Gastrocnemius medialis (tissue), 4 donors: Measurements from ENCODE around the gene PRKCQ. TPM values are rescaled to one million over a fixed set of nuclear protein-coding genes. Genes with fewer than 3 reads are reported as not detected.
A peak's percentile ranks its signal among the peaks of the same experiment; 100 is the strongest.

ENCODE experiments used
- ATAC-seq, 2 donors: fragments of 150-250 bp; one replicate each; pipeline ENCODE4 v1.9.1; 2016
- DNase-seq, 2 donors: peaks; one replicate each; pipeline ENCODE4 v3.0.0-alpha.2; 2019
- H3K27ac ChIP-seq, 4 donors: fragments of 200-600 bp; sonication (generic); 1 replicate in 1 of 4; 2 replicates in 3 of 4; pipeline ENCODE4 v1.5.1; 2016 to 2018; ENCODE audit warnings: mild to moderate bottlenecking in 2 of 4, moderate library complexity in 1 of 4
- H3K27me3 ChIP-seq, 3 donors: fragments of 200-600 bp; sonication (generic) in 2 of 3; 1 replicate in 1 of 3; 2 replicates in 2 of 3; pipeline versions ENCODE4 v1.5.1 to v1.6.0; 2016 to 2019; ENCODE audit warnings: mild to moderate bottlenecking in 1 of 3, moderate library complexity in 1 of 3
- H3K36me3 ChIP-seq, 2 donors: fragments of 200-600 bp; sonication (generic) in 1 of 2; one replicate each; pipeline ENCODE4 v1.5.1; 2017 to 2018
- H3K4me1 ChIP-seq, 2 donors: fragments of 200-600 bp; sonication (generic) in 1 of 2; one replicate each; pipeline ENCODE4 v1.5.1; 2016 to 2017; ENCODE audit warnings: mild to moderate bottlenecking in 2 of 2
- H3K4me3 ChIP-seq, 4 donors: fragments of 200-600 bp; sonication (generic) in 3 of 4; 1 replicate in 1 of 4; 2 replicates in 3 of 4; pipeline ENCODE4 v1.5.1; 2016 to 2019; ENCODE audit warnings: mild to moderate bottlenecking in 2 of 4
- H3K9me3 ChIP-seq, 3 donors: fragments of 200-600 bp; sonication (generic) in 2 of 3; 1 replicate in 1 of 3; 2 replicates in 2 of 3; pipeline ENCODE4 v1.5.1; 2016 to 2019
- POLR2A ChIP-seq, 2 donors: fragments of 450-650 bp; IDR thresholded peaks; one replicate each; pipeline ENCODE4 v1.6.1; 2017; ENCODE audit warnings: antibody characterized with exemption in 2 of 2, mild to moderate bottlenecking in 2 of 2, moderate library complexity in 2 of 2
- in situ Hi-C, 4 donors: fragments of 200-750 bp; cut with MboI; loops; one replicate each; pipeline versions ENCODE4 v1.15.0 to v1.8.0; 2017; ENCODE audit warnings: low sequenced_read_pairs in 4 of 4
- intact Hi-C: fragments of 100-400 bp; cut with DNase I; formaldehyde crosslinking; loops from one replicate; pipeline ENCODE4 v1.15.1; 2023; ENCODE audit warnings: low total_unique reads
- total RNA-seq, 4 donors: library from RNA; depleted of rRNA; stranded (reverse); fragments of >200 nt; gene quantifications; one replicate each; pipeline versions ENCODE4 v1.1.0 to v1.2.3, GENCODE V29; 2016
- TF ChIP-seq, protein P1 (sequence below), 5 experiments: fragments of 450-650 bp in 3 of 5; fragments of 200-600 bp in 2 of 5; sonication (generic) in 2 of 5; IDR thresholded peaks in 4 of 5; conservative IDR thresholded peaks in 1 of 5; 1 replicate in 4 of 5; 2 replicates in 1 of 5; pipeline ENCODE4 v1.5.1; 2016 to 2019; ENCODE audit warnings: antibody characterized with exemption in 5 of 5, mild to moderate bottlenecking in 3 of 5, moderate library complexity in 3 of 5

PRKCQ gene
- total RNA-seq, 4 donors from 2014 or later, result 25.8 to 70.7 (median 38.8) TPM

DNA sequence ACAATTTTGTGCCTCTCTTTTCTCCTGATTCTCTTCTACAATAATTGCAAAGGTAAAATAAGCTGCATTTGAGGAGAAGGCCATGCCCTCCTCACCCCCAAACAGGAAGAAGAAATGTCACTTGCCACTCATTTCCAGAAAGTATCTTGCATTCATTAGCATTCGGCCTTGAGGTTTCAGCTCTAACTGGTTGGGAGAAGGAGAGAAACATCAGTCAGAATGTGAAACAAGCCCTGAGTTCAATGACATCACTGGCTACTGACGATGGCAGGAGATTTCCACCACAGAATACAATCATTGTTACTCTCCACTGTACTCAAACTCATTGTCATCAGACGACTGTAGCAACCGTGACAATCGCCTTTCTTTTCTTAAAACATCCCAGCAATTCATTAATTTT is 72.8 kb downstream of the PRKCQ start:
- intact Hi-C loops, result no loop called here
- no peaks in the 10 kb centered on the region for H3K27me3 ChIP-seq
- DNase-seq (no peak), ATAC-seq (no peak)
- H3K9me3 ChIP-seq, result no peaks in the 10 kb centered on the region
- TF ChIP-seq POLR2A (IDR thresholded peaks at IDR 0.05), result no peak
- TF ChIP-seq, protein P1, sequence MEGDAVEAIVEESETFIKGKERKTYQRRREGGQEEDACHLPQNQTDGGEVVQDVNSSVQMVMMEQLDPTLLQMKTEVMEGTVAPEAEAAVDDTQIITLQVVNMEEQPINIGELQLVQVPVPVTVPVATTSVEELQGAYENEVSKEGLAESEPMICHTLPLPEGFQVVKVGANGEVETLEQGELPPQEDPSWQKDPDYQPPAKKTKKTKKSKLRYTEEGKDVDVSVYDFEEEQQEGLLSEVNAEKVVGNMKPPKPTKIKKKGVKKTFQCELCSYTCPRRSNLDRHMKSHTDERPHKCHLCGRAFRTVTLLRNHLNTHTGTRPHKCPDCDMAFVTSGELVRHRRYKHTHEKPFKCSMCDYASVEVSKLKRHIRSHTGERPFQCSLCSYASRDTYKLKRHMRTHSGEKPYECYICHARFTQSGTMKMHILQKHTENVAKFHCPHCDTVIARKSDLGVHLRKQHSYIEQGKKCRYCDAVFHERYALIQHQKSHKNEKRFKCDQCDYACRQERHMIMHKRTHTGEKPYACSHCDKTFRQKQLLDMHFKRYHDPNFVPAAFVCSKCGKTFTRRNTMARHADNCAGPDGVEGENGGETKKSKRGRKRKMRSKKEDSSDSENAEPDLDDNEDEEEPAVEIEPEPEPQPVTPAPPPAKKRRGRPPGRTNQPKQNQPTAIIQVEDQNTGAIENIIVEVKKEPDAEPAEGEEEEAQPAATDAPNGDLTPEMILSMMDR (IDR thresholded peaks at IDR 0.05 in 4 of 5, conservative IDR thresholded peaks at IDR 0.05 in 1 of 5), result no peak
- peak overlapping the region; percentile 21 to 92 (median 57) for H3K27ac ChIP-seq
- H3K4me1 ChIP-seq, result peaks cover 13 to 17% of the 10 kb centered on the region in 2 donors
- peaks cover 0 to 18% of the 10 kb centered on the region in 2 donors for H3K36me3 ChIP-seq
- no peak overlapping the region for H3K4me3 ChIP-seq
- in situ Hi-C loops, result no loop called here

DNA sequence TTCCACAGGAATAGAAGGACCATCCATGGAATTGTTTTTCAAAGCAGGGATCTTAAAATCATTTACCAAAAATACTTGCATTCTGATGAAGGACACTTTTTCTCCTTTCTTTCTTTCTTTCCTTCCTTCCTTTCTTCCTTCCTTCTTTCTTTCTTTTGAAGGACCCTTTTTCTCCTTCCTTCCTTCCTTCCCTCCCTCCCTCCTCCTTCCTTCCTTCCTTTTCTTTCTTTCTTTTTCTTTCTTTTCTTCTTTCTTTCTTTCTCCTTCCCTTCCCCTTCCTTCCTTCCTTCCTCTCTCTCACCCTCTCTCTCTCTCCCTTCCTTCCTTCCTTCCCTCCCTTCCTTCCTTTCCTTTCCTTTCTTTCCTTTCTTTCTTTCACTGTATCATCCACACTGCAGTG is 74.8 kb downstream of the PRKCQ start:
- Histone ChIP-seq H3K27ac (peak overlapping the region; percentile 38 to 90 (median 88)), H3K4me1 (peaks cover 11% of the 10 kb centered on the region in 2 donors), H3K36me3 (peaks cover 0 to 18% of the 10 kb centered on the region in 2 donors), H3K27me3 (no peaks in the 10 kb centered on the region), H3K9me3 (no peaks in the 10 kb centered on the region), H3K4me3 (no peak overlapping the region)
- in situ Hi-C loops, result no loop called here
- no peak for ATAC-seq
- intact Hi-C loops, result no loop called here
- DNase-seq, result no peak
- no peak for TF ChIP-seq POLR2A (IDR thresholded peaks at IDR 0.05)
- TF ChIP-seq, protein P1 (IDR thresholded peaks at IDR 0.05 in 4 of 5, conservative IDR thresholded peaks at IDR 0.05 in 1 of 5), result no peak

DNA sequence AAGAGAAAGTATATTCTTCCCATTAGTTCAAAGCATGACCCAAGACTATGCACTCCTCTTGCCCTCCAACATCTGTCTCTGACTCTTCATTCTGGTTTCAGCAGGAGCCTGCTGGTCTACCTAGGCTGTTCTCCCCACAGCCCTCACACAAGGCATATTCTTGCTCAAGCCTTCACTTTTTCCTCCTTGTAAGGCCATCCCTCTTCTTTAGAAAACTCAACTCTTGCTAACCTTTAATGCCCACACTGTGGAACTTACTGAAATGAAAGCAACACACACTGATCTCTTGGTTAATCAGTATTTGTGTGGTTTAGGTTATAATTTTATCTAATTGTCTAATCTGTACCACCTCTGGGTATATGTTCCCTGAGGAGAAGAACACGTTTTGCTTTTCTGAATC is 75.8 kb downstream of the PRKCQ start:
- DNase-seq (no peak), ATAC-seq (no peak)
- Histone ChIP-seq H3K27ac (peak overlapping the region; percentile 85 to 90 (median 88)), H3K36me3 (peaks cover 0 to 18% of the 10 kb centered on the region in 2 donors), H3K4me1 (peaks cover 9 to 18% of the 10 kb centered on the region in 2 donors), H3K9me3 (no peaks in the 10 kb centered on the region), H3K4me3 (no peak overlapping the region), H3K27me3 (no peaks in the 10 kb centered on the region)
- in situ Hi-C loops, result no loop called here
- intact Hi-C loops, result loop anchor here (5.0 kb wide), 1 partner anchor 63 kb away; no protein-coding TSS in a partner anchor
- no peak for TF ChIP-seq POLR2A (IDR thresholded peaks at IDR 0.05)
- TF ChIP-seq, protein P1 (IDR thresholded peaks at IDR 0.05 in 4 of 5, conservative IDR thresholded peaks at IDR 0.05 in 1 of 5), result no peak

DNA sequence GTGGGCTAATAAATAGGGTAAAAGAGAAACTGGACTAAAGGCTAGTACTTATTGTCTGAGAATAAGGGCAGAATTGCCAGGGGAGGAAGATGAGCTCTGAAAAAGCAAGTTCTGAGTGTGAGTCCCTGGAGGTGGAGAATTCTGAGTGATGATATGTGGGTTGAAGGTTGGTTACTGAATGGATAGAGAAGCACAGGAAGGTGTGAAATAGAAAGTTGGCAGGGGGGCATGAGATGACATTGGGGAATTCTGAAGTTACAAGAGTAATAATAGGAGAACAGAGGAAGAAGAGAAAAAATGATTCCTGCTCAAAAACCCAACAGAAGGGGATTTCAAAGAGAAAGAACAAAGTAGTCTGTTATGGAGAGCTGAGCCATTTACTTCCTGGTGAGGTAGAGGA is 76.9 kb downstream of the PRKCQ start:
- in situ Hi-C loops (no loop called here), intact Hi-C loops (loop anchor here (5.0 kb wide), 1 partner anchor 64 kb away; no protein-coding TSS in a partner anchor)
- H3K4me3 ChIP-seq, result no peak overlapping the region
- H3K36me3 ChIP-seq, result peaks cover 0 to 18% of the 10 kb centered on the region in 2 donors
- peak overlapping the region; percentile 85 to 90 (median 88) for H3K27ac ChIP-seq
- no peaks in the 10 kb centered on the region for H3K9me3 ChIP-seq
- no peaks in the 10 kb centered on the region for H3K27me3 ChIP-seq
- H3K4me1 ChIP-seq, result peaks cover 17 to 29% of the 10 kb centered on the region in 2 donors
- DNase-seq (no peak), ATAC-seq (no peak)
- TF ChIP-seq, protein P1 (IDR thresholded peaks at IDR 0.05 in 4 of 5, conservative IDR thresholded peaks at IDR 0.05 in 1 of 5), result no peak
- TF ChIP-seq POLR2A (IDR thresholded peaks at IDR 0.05), result no peak

DNA sequence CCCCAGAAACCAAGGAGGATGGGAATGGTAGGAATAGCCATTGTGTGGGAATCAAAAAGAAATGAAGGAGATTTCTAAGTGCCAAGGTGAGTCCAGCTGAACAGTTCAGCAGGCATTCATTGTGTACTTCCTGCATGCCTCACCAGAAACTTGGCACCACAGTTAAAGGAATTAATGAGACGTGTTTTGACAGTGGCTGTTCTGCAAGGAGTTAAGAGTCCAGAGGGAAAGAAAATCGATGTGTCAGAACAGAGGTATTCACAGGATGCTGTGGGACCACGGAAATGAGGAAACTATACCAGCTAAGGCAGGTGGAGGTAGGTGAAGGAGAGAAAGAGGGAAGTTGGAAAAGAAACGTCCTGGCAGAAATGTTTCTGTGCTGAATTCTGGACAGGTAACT is 78.1 kb downstream of the PRKCQ start:
- DNase-seq, result no peak
- Histone ChIP-seq H3K4me3 (no peak overlapping the region), H3K27ac (peak overlapping the region; percentile 85 to 90 (median 88)), H3K27me3 (no peaks in the 10 kb centered on the region), H3K4me1 (peaks cover 19 to 34% of the 10 kb centered on the region in 2 donors), H3K36me3 (peaks cover 0 to 15% of the 10 kb centered on the region in 2 donors), H3K9me3 (no peaks in the 10 kb centered on the region)
- intact Hi-C loops (loop anchor here (5.0 kb wide), 1 partner anchor 65 kb away; no protein-coding TSS in a partner anchor), in situ Hi-C loops (no loop called here)
- ATAC-seq, result no peak
- no peak for TF ChIP-seq POLR2A (IDR thresholded peaks at IDR 0.05)
